GM19193 (cell line): ENCODE results near the gene BFSP2.

ENCODE experiments used
- POLR2A ChIP-seq: IDR thresholded peaks from 4 replicates; pipeline ENCODE4 v1.6.1; 2011; ENCODE audit not compliant: insufficient read depth, insufficient read length; ENCODE audit errors: extremely low read depth

The BFSP2 gene

DNA sequence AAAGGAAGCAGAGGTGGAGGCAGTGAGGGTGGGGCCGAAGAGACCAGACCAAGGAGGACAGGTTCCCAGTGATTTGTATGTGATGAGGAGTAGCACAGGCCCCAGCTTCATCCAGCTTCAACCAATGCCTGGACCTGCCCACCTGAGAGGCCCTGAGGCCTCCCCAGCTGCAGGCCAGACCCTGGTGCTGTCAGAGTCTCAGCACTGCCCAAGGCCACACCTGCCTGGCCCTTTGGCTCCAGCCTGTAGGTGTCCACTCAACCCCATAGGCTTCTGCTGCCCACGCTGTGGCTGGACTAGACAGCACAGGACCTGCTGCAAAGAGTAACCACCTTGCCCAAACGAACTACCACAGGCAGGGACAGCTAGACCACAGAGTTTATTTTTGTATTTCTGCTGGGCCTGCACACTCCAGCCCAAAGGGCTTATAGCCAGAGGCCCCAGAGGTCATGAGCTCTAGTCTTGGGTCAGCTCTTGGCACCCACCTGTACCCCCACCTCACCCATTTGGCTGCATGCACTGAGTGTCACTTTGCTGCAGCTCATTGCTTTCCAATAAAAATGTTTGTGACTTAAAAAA is 91.7 kb downstream of the BFSP2 start:
- TF ChIP-seq POLR2A: no peak

DNA sequence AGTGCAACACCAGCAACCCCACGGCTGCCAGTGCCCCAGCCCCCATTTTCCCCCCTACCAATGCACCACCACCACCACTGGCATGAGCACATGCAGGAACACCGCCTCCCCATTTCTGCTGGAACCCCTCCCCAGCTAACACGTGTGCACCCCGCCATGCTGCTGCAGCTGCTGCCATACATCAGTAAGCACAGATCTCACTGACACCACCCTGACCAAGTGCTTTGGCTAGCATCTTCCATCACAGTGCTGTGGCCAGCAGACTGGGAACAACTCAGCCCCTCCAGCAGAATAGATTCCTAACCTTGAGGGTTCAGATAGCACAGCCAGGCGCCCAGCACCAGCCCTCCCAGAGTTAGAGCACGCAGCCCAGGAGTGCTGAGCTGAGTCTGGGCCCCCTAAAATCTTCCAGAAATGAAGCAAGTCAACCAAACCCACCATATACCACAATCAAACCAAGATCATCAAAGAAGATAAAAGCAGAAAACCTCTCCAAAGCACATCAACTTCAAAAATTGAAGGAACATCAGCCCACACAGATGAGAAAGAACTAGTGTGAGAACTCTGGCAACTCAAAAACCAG is 92.4 kb downstream of the BFSP2 start:
- TF ChIP-seq POLR2A: no peak

DNA sequence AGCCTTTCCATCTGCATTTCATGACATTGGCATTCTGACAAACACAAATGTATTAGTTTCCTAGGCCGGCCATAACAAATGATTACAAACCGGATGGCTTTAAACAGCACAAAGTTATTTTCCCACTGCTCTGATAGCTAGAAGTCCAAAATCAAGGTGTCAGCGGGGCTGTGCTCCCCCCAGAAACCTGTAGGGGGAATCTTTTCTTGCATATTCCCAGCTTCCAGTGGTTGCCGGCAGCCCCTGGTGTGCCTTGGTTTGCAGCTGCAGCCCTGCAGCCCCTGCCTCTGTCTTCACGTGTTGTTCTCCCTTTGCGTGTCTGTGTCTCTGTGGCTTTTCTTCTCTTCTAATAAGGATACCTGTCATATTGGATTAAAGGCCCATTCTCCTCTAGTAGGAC is 94.6 kb downstream of the BFSP2 start:
- no peak for TF ChIP-seq POLR2A

DNA sequence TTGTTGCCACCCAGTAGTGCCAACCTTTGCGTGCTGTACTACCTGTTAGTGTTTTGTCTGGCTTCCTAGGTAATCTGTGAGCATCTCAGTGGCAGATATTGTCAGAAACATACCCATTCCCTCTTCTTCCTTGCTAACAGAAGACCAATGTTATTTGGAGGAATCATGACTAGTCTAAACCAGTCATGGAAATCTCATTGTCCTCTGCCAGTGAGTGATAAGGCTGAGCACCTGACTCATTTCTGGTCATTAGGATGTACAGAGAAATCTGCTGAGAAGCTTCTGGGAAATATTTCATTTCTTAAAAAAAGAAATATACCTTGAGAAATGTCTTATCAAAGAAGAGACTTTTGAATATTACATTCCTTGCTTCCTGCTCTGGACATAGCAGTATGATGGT is 103.6 kb downstream of the BFSP2 start:
- no peak for TF ChIP-seq POLR2A

DNA sequence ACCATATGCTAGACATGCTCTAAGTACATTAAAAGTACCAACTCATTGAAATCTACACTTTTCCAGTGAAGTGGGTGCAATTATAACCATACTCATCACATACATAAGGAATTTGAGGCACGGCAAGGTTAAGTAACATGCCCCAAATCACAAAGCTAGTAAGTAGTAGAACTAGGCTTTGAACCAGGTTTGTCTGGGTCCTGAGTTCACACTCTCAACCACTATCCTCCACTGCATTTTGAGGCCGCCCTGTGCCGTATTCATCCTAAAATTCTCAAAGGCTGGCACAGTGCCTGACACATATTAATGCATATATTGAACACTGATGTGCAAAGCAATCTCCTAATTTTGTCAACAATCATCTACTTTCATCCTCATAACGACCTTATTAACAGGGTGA is 104.9 kb downstream of the BFSP2 start:
- no peak for TF ChIP-seq POLR2A

- no peak for TF ChIP-seq POLR2A
Measured at GRCh38 chr3:133505813-133506212, 106.0 kb downstream of the BFSP2 start.

DNA sequence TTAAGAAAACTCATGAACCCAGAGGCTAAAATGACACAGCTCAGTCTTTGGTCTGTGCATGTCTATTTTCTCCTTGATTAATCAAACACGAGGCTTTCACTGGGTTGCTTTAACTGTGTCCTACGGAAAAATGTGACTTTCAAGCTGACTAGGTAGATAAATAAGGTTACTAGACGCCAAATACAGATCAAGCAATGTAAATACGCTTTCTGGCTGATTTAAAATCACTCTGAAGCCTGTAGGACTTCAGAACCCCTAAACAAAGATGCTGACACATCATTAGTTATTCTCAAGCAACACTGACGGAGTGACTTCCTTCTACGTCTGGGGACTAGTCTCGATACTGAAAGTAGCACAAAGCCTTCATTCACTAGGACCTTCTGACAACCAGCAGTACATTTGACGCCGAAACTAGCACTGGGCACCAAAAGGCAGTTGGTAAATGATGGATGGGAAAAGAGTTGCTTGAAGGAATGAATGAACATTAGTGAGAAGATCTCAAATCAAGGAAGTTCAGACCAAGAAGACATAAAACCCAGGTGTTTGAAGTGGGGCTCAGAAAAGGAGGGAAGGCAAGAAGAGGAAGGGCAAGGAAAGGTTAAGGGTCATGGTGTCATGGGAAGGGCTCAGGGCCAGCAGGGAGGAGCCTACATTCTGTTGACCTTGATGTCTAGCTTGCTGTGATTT is 106.5 kb downstream of the BFSP2 start:
- TF ChIP-seq POLR2A: peak; percentile 26

GRCh38 chr3:133509488-133509887 is 109.6 kb downstream of the BFSP2 start:
- TF ChIP-seq POLR2A: no peak

DNA sequence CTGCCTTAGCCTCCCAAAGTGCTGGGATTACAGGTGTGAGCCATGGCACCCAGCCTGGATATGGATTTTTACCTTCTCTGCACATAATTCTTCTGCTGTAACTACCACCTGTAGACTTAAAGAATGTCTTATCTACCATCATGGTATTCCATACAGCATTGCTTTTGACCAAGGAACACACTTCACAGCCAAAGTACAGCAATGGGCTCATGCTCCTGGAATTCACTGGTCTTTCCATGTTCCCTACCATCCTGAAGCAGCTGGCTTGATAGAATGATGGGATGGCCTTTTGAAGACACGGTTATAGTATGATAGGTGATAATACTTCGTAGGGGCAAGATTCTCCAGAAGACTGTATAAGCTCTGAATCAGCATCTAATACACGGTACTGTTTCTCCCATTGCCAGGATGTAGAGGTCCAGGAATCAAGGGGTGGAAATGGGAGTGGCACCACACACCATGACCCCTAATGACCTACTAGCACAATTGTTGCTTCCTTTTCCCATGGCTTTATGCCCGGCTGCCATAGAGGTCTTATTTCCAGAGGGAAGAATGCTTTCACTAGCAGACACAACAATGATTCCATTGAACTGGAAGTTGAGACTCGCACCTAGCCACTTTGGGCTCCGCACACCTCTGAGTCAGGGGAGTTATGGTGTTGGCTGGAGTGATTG is 112.7 kb downstream of the BFSP2 start:
- no peak for TF ChIP-seq POLR2A

- TF ChIP-seq POLR2A: no peak
Measured at GRCh38 chr3:133514418-133514817, 114.6 kb downstream of the BFSP2 start.

GRCh38 chr3:133515127-133515526 is 115.3 kb downstream of the BFSP2 start:
- no peak for TF ChIP-seq POLR2A

GRCh38 chr3:133520286-133520685 is 120.4 kb downstream of the BFSP2 start:
- TF ChIP-seq POLR2A: no peak

GRCh38 chr3:133521946-133522345 is 122.1 kb downstream of the BFSP2 start:
- TF ChIP-seq POLR2A: no peak
